ENCODE results near the gene PDCD10. TPM values are rescaled to one million over a fixed set of nuclear protein-coding genes. Genes with fewer than 3 reads are reported as not detected.

PDCD10 gene
- polyA plus RNA-seq, 1 of the 3 experiments (the other 2 are of a cell fraction): 29.0 TPM

GRCh38 chr3:167749209-167749608, 14.5 kb upstream of the PDCD10 start (continued):
- no peak for TF ChIP-seq IRF3 (IDR thresholded peaks at IDR 0.05; ENCODE audit: low read depth, low read length)

GRCh38 chr3:167743799-167744198, 9.1 kb upstream of the PDCD10 start:
- Histone ChIP-seq H3K27ac (ENCODE audit: low read depth in 2 of 2, low read length in 1 of 2) (no peak overlapping the region), H3K4me3 (ENCODE audit: low read depth in 2 of 2, low read length in 1 of 2) (no peak overlapping the region), H3K79me2 (ENCODE audit: insufficient read depth) (no peaks in the 10 kb centered on the region), H3K9me3 (no peaks in the 10 kb centered on the region), H3K4me1 (ENCODE audit: control insufficient read depth in 1 of 2, insufficient read depth in 2 of 2, low read depth in 1 of 2, low read length in 1 of 2) (no peaks in the 10 kb centered on the region), H3K9ac (no peak overlapping the region), H2AFZ (ENCODE audit: low read depth) (no peak overlapping the region), H3K27me3 (ENCODE audit: insufficient read depth) (no peaks in the 10 kb centered on the region), H3K4me2 (no peak overlapping the region), H3K9me2 (no peaks in the 10 kb centered on the region), H3F3A (replicated peaks; ENCODE audit: insufficient read depth) (no peaks in the 10 kb centered on the region), H4K20me1 (ENCODE audit: insufficient read depth) (no peaks in the 10 kb centered on the region), H3K36me3 (replicated peaks in 1 of 2; ENCODE audit: control insufficient read depth in 1 of 2, insufficient read depth in 2 of 2, low read length in 1 of 2) (no peaks in the 10 kb centered on the region)
- ChIA-PET POLR2A (no interaction called here), CTCF (no interaction called here)
- WGBS (ENCODE audit: low lambda C conversion rate): 93% methylated on average over 2 of the region's 2 CpGs
- no peak for DNase-seq
- TF ChIP-seq MEF2A (IDR thresholded peaks at IDR 0.05; ENCODE audit: borderline replicate concordance, low read depth) (no peak), GATA2 (CRISPR knock-in tag; IDR thresholded peaks at IDR 0.05) (no peak), SMC3 (IDR thresholded peaks at IDR 0.05; ENCODE audit: low read depth, low read length) (no peak), EP300 (IDR thresholded peaks at IDR 0.05; ENCODE audit: borderline replicate concordance in 1 of 2, low read depth in 1 of 2, low read length in 1 of 2) (no peak), CHD2 (IDR thresholded peaks at IDR 0.05; ENCODE audit: low read length, partially characterized antibody) (no peak), TCF12 (IDR thresholded peaks at IDR 0.05) (no peak), RFX5 (IDR thresholded peaks at IDR 0.05; ENCODE audit: low read length) (no peak), RAD21 (IDR thresholded peaks at IDR 0.05; ENCODE audit: low read length) (no peak), YY1 (IDR thresholded peaks at IDR 0.05; ENCODE audit: low read depth) (no peak), ELF1 (IDR thresholded peaks at IDR 0.05) (no peak), EZH2phosphoT487 (IDR thresholded peaks at IDR 0.05; ENCODE audit: borderline replicate concordance, low read depth) (no peak), JUND (IDR thresholded peaks at IDR 0.05) (no peak), MXI1 (IDR thresholded peaks at IDR 0.05; ENCODE audit: low read depth, low read length) (no peak), GABPA (IDR thresholded peaks at IDR 0.05; ENCODE audit: low read depth) (no peak), RXRA (IDR thresholded peaks at IDR 0.05; ENCODE audit: borderline replicate concordance, low read depth) (no peak), POLR2AphosphoS5 (IDR thresholded peaks at IDR 0.05; ENCODE audit: low read depth, low read length) (no peak), FOXJ3 (CRISPR knock-in tag; IDR thresholded peaks at IDR 0.05) (no peak), USF1 (IDR thresholded peaks at IDR 0.05; ENCODE audit: borderline replicate concordance, low read depth) (no peak)
